ENCODE data around the gene ZNF273. TPM values are rescaled to one million over a fixed set of nuclear protein-coding genes. Genes with fewer than 3 reads are reported as not detected.

The ZNF273 gene
- total RNA-seq, 4 donors from 2014 or later: 123 to 247 (median 164) TPM

GRCh38 chr7:64959072-64959747 lies 56.1 kb downstream of the ZNF273 start:
- no peaks in the 10 kb centered on the region for H3K4me1 ChIP-seq
- H3K36me3 ChIP-seq: no peaks in the 10 kb centered on the region
- peaks cover 4% of the 10 kb centered on the region for H3K9me3 ChIP-seq
- no peaks in the 10 kb centered on the region for H3K27me3 ChIP-seq
- no peak overlapping the region for H3K27ac ChIP-seq
- no peak for DNase-seq (ENCODE audit: low spot score in 2 of 2)
- WGBS: 84% methylated on average over 3 of the region's 3 CpGs
- no peak for TF ChIP-seq EP300 (IDR thresholded peaks at IDR 0.05)
- no peak for TF ChIP-seq POLR2A (IDR thresholded peaks at IDR 0.05)
- no peak for TF ChIP-seq POLR2AphosphoS5 (IDR thresholded peaks at IDR 0.05)
- no peak for TF ChIP-seq CTCF (IDR thresholded peaks at IDR 0.05)
- no peak overlapping the region for H3K4me3 ChIP-seq

- no peak overlapping the region for H3K27ac ChIP-seq
- TF ChIP-seq EP300 (IDR thresholded peaks at IDR 0.05) (no peak), CTCF (IDR thresholded peaks at IDR 0.05) (no peak), POLR2A (IDR thresholded peaks at IDR 0.05) (no peak), POLR2AphosphoS5 (IDR thresholded peaks at IDR 0.05) (no peak)
- no peak overlapping the region for H3K4me3 ChIP-seq
- no peaks in the 10 kb centered on the region for H3K4me1 ChIP-seq
- DNase-seq (ENCODE audit: low spot score in 2 of 2): no peak
- no peaks in the 10 kb centered on the region for H3K27me3 ChIP-seq
- H3K36me3 ChIP-seq: no peaks in the 10 kb centered on the region
- H3K9me3 ChIP-seq: peaks cover 4% of the 10 kb centered on the region
Measured at GRCh38 chr7:64965594-64965993, 62.5 kb downstream of the ZNF273 start.

GRCh38 chr7:64978497-64979203 lies 75.6 kb downstream of the ZNF273 start:
- TF ChIP-seq POLR2A (IDR thresholded peaks at IDR 0.05) (no peak), POLR2AphosphoS5 (IDR thresholded peaks at IDR 0.05) (no peak), EP300 (IDR thresholded peaks at IDR 0.05) (no peak), CTCF (IDR thresholded peaks at IDR 0.05) (no peak)
- Histone ChIP-seq H3K36me3 (peaks cover 50% of the 10 kb centered on the region), H3K9me3 (peaks cover 73% of the 10 kb centered on the region)

More at GRCh38 chr7:64978497-64979203, 75.6 kb downstream of the ZNF273 start:
- Histone ChIP-seq H3K27ac (no peak overlapping the region), H3K27me3 (no peaks in the 10 kb centered on the region), H3K4me3 (no peak overlapping the region), H3K4me1 (no peaks in the 10 kb centered on the region)
- DNase-seq (ENCODE audit: low spot score in 2 of 2): no peak
- WGBS: 97% methylated on average over 5 of the region's 5 CpGs

Other genes starting within 250 kb of the ZNF273 start
- gene ZNF107, start 237.1 kb upstream of the ZNF273 start, total RNA-seq: 10 to 100 TPM; 14.4 to 22.8 (median 16.5) TPM
- 10 to 100 TPM; 24.3 to 61.3 (median 29.7) TPM for gene ZNF138, start 108.8 kb upstream of the ZNF273 start, total RNA-seq
- gene ZNF117, start 87.8 kb downstream of the ZNF273 start, total RNA-seq: 10 to 100 TPM in 2 of 4 donors, 1 to 10 TPM in 2; 5.3 to 18.2 (median 11.8) TPM
- 10 to 100 TPM; 11.3 to 45.1 (median 33.4) TPM for gene ERV3-1, start 103.4 kb downstream of the ZNF273 start, total RNA-seq

Data from suprapubic skin (tissue), 4 donors.